ENCODE results near the gene HOXA6.

The HOXA6 gene

GRCh38 chr7:27191833-27192545 is 44.4 kb upstream of the HOXA6 start:
- no peak for DNase-seq (ENCODE audit: low read depth)
- TF ChIP-seq, protein P1, sequence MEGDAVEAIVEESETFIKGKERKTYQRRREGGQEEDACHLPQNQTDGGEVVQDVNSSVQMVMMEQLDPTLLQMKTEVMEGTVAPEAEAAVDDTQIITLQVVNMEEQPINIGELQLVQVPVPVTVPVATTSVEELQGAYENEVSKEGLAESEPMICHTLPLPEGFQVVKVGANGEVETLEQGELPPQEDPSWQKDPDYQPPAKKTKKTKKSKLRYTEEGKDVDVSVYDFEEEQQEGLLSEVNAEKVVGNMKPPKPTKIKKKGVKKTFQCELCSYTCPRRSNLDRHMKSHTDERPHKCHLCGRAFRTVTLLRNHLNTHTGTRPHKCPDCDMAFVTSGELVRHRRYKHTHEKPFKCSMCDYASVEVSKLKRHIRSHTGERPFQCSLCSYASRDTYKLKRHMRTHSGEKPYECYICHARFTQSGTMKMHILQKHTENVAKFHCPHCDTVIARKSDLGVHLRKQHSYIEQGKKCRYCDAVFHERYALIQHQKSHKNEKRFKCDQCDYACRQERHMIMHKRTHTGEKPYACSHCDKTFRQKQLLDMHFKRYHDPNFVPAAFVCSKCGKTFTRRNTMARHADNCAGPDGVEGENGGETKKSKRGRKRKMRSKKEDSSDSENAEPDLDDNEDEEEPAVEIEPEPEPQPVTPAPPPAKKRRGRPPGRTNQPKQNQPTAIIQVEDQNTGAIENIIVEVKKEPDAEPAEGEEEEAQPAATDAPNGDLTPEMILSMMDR (IDR thresholded peaks at IDR 0.05; ENCODE audit: low read depth, low read length, missing control alignments), result no peak
- H3K4me3 ChIP-seq (ENCODE audit: low read depth, low read length), result no peak overlapping the region

DNA sequence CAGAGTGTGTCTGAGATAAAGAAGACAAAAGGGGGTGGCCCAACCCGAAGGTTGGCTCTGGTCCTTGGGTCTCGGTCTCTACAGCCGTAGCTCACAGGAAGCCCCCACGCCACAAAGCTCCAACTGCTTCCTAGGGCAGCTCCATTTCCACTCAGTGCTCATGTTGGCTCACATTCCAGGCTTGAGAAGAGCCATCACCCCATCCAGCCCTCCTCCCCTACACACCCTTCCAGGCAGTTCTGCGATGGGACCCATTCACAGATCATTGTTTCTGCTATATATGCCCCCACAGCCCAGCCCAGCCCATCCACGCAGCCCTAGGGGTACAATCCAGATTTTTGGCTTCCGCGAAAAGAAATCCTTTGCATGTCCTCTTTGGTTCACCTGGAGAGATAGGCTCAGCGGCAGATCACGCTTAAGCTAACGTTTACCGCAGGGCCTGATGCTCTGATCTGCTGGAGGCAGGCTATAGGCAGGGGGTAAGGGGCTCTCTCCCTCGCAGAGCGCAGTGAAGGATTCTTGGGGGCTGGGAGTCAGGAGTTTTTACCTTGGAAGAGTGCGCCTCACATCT is 43.7 kb upstream of the HOXA6 start:
- TF ChIP-seq, protein P1 (IDR thresholded peaks at IDR 0.05; ENCODE audit: low read depth, low read length, missing control alignments), result no peak
- no peak overlapping the region for H3K4me3 ChIP-seq (ENCODE audit: low read depth, low read length)
- DNase-seq (ENCODE audit: low read depth), result no peak

GRCh38 chr7:27189997-27190748 is 42.6 kb upstream of the HOXA6 start:
- H3K4me3 ChIP-seq (ENCODE audit: low read depth, low read length), result no peak overlapping the region
- DNase-seq (ENCODE audit: low read depth), result no peak
- TF ChIP-seq, protein P1 (IDR thresholded peaks at IDR 0.05; ENCODE audit: low read depth, low read length, missing control alignments), result no peak

GRCh38 chr7:27189295-27189996 is 41.9 kb upstream of the HOXA6 start:
- H3K4me3 ChIP-seq (ENCODE audit: low read depth, low read length), result no peak overlapping the region
- DNase-seq (ENCODE audit: low read depth), result no peak
- TF ChIP-seq, protein P1 (IDR thresholded peaks at IDR 0.05; ENCODE audit: low read depth, low read length, missing control alignments), result no peak

- TF ChIP-seq, protein P1 (IDR thresholded peaks at IDR 0.05; ENCODE audit: low read depth, low read length, missing control alignments), result no peak
- DNase-seq (ENCODE audit: low read depth), result no peak
- no peak overlapping the region for H3K4me3 ChIP-seq (ENCODE audit: low read depth, low read length)
Measured at GRCh38 chr7:27188386-27189294, 41.1 kb upstream of the HOXA6 start.

Measured in GM12864 (cell line).